ENCODE measurements around the gene SYTL3.
"Not testable (repeated sequence)": the region's sequence is repeated elsewhere in the genome, so short reads cannot be mapped to it uniquely, and the experiment has no call there.

Gene SYTL3

GRCh38 chr6:158653577-158654354, 3.9 kb downstream of the SYTL3 start:
- H3K4me3 ChIP-seq (ENCODE audit: low read length): no peak overlapping the region
- TF ChIP-seq CTCF (IDR thresholded peaks at IDR 0.05; ENCODE audit: insufficient read depth, low read depth, low read length, missing control alignments): no peak
- DNase-seq (ENCODE audit: low read depth): no peak

GRCh38 chr6:158654498-158654897, 4.6 kb downstream of the SYTL3 start:
- peak; percentile 57 for DNase-seq (ENCODE audit: low read depth)
- no peak overlapping the region for H3K4me3 ChIP-seq (ENCODE audit: low read length)
- no peak for TF ChIP-seq CTCF (IDR thresholded peaks at IDR 0.05; ENCODE audit: insufficient read depth, low read depth, low read length, missing control alignments)

- no peak overlapping the region for H3K4me3 ChIP-seq (ENCODE audit: low read length)
These were observed 5.2 kb downstream of the SYTL3 start for GRCh38 chr6:158654960-158655489.

GRCh38 chr6:158655569-158656450, 6.0 kb downstream of the SYTL3 start:
- no peak for TF ChIP-seq CTCF (IDR thresholded peaks at IDR 0.05; ENCODE audit: insufficient read depth, low read depth, low read length, missing control alignments)
- H3K4me3 ChIP-seq (ENCODE audit: low read length): no peak overlapping the region
- no peak for DNase-seq (ENCODE audit: low read depth)

More at GRCh38 chr6:158654960-158655489, 5.2 kb downstream of the SYTL3 start:
- TF ChIP-seq CTCF (IDR thresholded peaks at IDR 0.05; ENCODE audit: insufficient read depth, low read depth, low read length, missing control alignments): no peak
- DNase-seq (ENCODE audit: low read depth): no peak

GRCh38 chr6:158656986-158657385, 7.1 kb downstream of the SYTL3 start:
- DNase-seq (ENCODE audit: low read depth); H3K4me3 ChIP-seq (ENCODE audit: low read length): not testable (repeated sequence)

- peak; percentile 72 for TF ChIP-seq CTCF (IDR thresholded peaks at IDR 0.05; ENCODE audit: insufficient read depth, low read depth, low read length, missing control alignments)
- no peak overlapping the region for H3K4me3 ChIP-seq (ENCODE audit: low read length)
- peak; percentile 64 for DNase-seq (ENCODE audit: low read depth)
These were observed 10.5 kb downstream of the SYTL3 start for GRCh38 chr6:158660333-158660754.

GRCh38 chr6:158661156-158661685, 11.4 kb downstream of the SYTL3 start:
- peak; percentile 45 for TF ChIP-seq CTCF (IDR thresholded peaks at IDR 0.05; ENCODE audit: insufficient read depth, low read depth, low read length, missing control alignments)
- peak; percentile 58 for DNase-seq (ENCODE audit: low read depth)
- no peak overlapping the region for H3K4me3 ChIP-seq (ENCODE audit: low read length)
